Measurements from ENCODE around the gene PXDN.

PXDN gene

DNA sequence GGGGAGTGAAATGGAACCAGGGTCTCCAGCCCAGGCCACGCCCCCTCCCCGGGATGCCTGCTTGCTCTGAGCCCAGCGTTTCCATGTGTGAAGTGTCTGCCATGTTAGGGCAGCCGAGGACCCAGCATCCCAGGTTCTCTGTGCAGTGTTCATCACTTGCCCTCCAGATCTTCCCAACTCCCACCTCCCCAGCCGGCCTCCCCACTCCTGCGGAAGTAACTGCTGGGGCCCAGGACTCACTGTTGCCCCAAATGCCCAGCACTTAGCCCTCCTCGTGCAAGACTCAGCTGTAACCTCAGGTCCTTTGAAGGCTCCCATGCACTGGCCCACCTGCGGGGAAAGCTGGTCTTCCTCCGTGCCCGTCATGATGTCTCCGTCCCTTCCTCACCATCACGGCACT lies 9.7 kb upstream of the PXDN start:
- no peak overlapping the region for H3K27ac ChIP-seq (ENCODE audit: low read length)
- H3K36me3 ChIP-seq (ENCODE audit: control insufficient read depth, insufficient read depth, low read length): no peaks in the 10 kb centered on the region
- no peaks in the 10 kb centered on the region for H3K27me3 ChIP-seq (ENCODE audit: control insufficient read depth, insufficient read depth, low read length)
- no CpG with 5 or more reads among the region's 12 CpGs for WGBS (ENCODE audit: insufficient coverage, insufficient read length)
- DNase-seq (ENCODE audit: low read depth, low spot score): no peak
- peaks cover 3% of the 10 kb centered on the region; the same call in 1 of the 2 replicates for H3K4me1 ChIP-seq (ENCODE audit: control insufficient read depth, insufficient read depth, low read length)
- no peaks in the 10 kb centered on the region; the same call in 1 of the 2 replicates for H3K9me3 ChIP-seq (ENCODE audit: control insufficient read depth, insufficient read depth, low read length)
- no peak overlapping the region for H3K4me3 ChIP-seq (ENCODE audit: low read length)

DNA sequence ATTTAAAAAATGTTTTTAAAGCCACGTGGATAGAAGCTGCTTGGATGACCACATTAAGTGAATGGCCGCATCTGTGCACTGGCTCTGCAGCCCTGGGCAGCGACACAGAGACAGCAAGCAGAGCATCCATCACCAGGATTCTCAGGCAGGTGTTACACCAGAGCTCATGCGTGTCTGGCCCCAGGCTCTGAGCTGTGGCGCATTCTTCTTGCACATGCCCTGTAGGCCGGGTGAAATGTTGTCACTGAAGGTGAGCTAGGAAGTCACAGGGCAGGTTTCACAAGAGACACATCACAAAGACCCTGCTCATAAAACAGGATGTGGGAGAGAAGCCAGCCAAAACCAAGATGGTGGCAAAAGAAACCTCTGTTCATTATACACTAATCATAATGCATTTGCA lies 8.4 kb upstream of the PXDN start:
- H3K9me3 ChIP-seq (ENCODE audit: control insufficient read depth, insufficient read depth, low read length): no peaks in the 10 kb centered on the region; the same call in 1 of the 2 replicates
- no peak overlapping the region for H3K4me3 ChIP-seq (ENCODE audit: low read length)
- no peaks in the 10 kb centered on the region for H3K36me3 ChIP-seq (ENCODE audit: control insufficient read depth, insufficient read depth, low read length)
- WGBS (ENCODE audit: insufficient coverage, insufficient read length): no CpG with 5 or more reads among the region's 6 CpGs
- no peaks in the 10 kb centered on the region for H3K27me3 ChIP-seq (ENCODE audit: control insufficient read depth, insufficient read depth, low read length)
- no peak overlapping the region for H3K27ac ChIP-seq (ENCODE audit: low read length)
- peaks cover 3% of the 10 kb centered on the region; the same call in 1 of the 2 replicates for H3K4me1 ChIP-seq (ENCODE audit: control insufficient read depth, insufficient read depth, low read length)
- no peak for DNase-seq (ENCODE audit: low read depth, low spot score)

DNA sequence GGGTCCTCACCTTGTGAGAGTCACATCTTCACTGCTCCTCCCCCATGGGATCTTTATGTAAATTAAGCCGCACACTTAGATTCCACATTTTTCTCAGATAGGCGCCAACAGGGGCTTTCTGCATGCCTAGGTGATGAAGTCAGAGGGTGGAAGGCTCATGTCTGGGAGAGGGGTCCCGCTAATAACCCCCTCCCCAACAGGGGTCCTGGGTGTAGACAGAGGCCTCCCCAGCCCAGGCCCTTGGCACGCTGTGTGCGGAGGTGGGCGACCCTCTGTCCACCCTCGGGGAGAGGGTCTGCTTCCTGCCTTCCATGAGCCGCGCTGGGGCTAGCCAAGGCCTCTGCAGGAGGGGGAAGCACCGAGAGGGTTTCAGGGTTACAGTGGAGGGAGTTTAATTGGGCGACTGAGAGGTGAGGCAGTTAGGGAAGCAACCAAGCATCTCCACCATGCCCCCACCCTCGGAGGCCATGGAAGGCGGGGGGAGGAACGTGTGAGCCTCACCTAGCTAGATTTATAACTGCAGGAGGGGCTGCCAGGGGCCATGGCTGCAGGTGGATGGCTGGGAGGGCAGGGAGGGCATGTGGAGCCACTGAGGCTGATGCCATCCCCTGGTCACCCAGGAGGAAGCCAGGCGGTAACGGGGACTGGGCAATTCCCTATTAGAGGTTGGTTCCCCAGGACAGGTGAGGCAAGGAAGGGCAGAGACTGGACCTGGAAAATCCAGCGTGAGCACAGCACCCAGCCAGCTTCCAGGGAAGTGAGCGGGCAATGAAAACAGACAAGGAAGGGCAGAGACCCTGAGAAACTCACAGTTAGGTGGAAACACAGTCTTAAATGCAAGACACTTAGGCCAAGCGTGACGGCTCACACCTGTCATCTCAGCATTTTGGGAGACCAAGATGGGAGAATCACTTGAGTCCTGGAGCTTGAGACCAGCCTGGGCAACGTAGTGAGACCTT lies 7.7 kb upstream of the PXDN start:
- DNase-seq (ENCODE audit: low read depth, low spot score): no peak
- Histone ChIP-seq H3K27ac (ENCODE audit: low read length) (no peak overlapping the region), H3K4me1 (ENCODE audit: control insufficient read depth, insufficient read depth, low read length) (peaks cover 3% of the 10 kb centered on the region; the same call in 1 of the 2 replicates), H3K4me3 (ENCODE audit: low read length) (no peak overlapping the region), H3K9me3 (ENCODE audit: control insufficient read depth, insufficient read depth, low read length) (no peaks in the 10 kb centered on the region), H3K27me3 (ENCODE audit: control insufficient read depth, insufficient read depth, low read length) (no peaks in the 10 kb centered on the region), H3K36me3 (ENCODE audit: control insufficient read depth, insufficient read depth, low read length) (no peaks in the 10 kb centered on the region)
- no CpG with 5 or more reads among the region's 21 CpGs for WGBS (ENCODE audit: insufficient coverage, insufficient read length)

DNA sequence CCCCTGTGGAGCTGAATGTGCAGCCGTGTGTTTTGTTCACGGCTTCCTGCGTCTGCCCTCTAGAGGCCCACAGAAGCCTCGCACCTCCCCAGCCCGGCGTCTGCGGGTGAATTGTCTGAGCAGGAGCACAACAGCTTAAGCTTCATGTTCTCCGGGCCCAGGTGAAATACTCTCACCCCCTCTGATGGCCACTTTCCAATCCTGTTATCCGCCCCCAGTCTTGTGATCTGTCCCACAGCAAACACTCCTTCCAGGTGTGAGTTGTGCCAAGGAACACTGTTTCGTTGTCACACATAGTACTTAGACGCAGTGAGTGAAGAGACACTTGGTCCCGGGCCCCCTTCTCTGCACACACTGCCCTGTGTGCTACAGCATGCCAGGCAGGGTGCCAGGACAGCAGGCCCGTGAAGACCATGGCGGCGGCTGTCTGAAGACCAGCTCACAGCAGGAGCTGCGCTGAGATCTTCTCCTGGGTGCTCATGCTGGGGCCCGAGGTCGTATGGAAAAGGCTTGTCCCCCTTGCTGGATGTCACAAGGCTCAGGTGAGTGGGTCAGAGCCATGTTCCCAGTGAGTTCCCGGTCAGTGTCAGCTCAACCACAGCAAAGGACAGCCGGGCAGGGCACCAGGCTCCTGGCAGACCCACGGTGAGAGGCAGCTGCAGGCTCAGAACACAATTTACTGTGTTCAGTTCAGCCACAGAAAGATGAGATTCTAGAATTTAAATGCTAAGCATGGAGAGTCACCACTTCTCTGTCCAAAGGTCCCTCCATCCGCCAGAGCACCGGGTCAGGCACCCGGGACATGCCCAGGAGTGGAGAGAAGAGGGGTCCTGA lies 6.8 kb upstream of the PXDN start:
- no peak for DNase-seq (ENCODE audit: low read depth, low spot score)
- no peak overlapping the region for H3K4me3 ChIP-seq (ENCODE audit: low read length)
- H3K27ac ChIP-seq (ENCODE audit: low read length): no peak overlapping the region
- no peaks in the 10 kb centered on the region for H3K27me3 ChIP-seq (ENCODE audit: control insufficient read depth, insufficient read depth, low read length)
- no CpG with 5 or more reads among the region's 24 CpGs for WGBS (ENCODE audit: insufficient coverage, insufficient read length)
- H3K9me3 ChIP-seq (ENCODE audit: control insufficient read depth, insufficient read depth, low read length): no peaks in the 10 kb centered on the region
- H3K4me1 ChIP-seq (ENCODE audit: control insufficient read depth, insufficient read depth, low read length): peaks cover 3% of the 10 kb centered on the region; the same call in 1 of the 2 replicates
- no peaks in the 10 kb centered on the region; the same call in 1 of the 2 replicates for H3K36me3 ChIP-seq (ENCODE audit: control insufficient read depth, insufficient read depth, low read length)

DNA sequence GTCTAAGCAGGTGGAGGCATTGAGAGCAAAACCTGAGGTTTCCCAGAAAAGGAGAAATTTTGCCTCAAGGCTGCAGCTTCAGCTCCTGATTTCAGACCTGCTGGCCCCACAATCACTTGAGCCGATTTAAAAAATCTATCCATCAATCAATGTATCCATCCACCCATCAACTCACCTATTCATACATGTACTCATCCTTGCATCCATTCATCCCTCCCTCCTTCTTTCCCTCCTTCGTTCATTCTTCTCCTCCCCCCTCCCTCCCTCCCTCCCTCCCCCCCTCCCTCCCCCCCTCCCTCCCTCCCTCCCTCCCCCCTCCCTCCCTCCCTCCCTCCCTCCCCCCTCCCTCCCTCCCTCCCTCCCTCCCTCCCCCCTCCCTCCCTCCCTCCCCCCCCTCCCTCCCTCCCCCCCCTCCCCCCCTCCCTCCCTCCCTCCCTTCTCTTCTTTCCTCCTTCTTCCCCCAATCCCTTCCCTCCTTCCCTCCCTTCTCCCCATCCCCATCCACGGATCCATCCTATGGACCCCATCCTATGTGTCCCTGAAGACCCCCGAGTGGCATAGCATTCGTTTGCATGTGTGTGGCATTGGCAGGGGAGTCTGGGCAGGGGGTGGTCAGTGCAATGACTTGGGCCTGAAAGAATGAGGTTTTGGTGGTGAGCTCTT lies 6.1 kb upstream of the PXDN start:
- Histone ChIP-seq H3K27ac (ENCODE audit: low read length) (no peak overlapping the region), H3K9me3 (ENCODE audit: control insufficient read depth, insufficient read depth, low read length) (no peaks in the 10 kb centered on the region), H3K36me3 (ENCODE audit: control insufficient read depth, insufficient read depth, low read length) (no peaks in the 10 kb centered on the region; the same call in 1 of the 2 replicates), H3K4me3 (ENCODE audit: low read length) (no peak overlapping the region), H3K27me3 (ENCODE audit: control insufficient read depth, insufficient read depth, low read length) (no peaks in the 10 kb centered on the region), H3K4me1 (ENCODE audit: control insufficient read depth, insufficient read depth, low read length) (peaks cover 3% of the 10 kb centered on the region; the same call in 1 of the 2 replicates)
- WGBS (ENCODE audit: insufficient coverage, insufficient read length): 83% methylated on average over 1 of the region's 5 CpGs
- no peak for DNase-seq (ENCODE audit: low read depth, low spot score)

DNA sequence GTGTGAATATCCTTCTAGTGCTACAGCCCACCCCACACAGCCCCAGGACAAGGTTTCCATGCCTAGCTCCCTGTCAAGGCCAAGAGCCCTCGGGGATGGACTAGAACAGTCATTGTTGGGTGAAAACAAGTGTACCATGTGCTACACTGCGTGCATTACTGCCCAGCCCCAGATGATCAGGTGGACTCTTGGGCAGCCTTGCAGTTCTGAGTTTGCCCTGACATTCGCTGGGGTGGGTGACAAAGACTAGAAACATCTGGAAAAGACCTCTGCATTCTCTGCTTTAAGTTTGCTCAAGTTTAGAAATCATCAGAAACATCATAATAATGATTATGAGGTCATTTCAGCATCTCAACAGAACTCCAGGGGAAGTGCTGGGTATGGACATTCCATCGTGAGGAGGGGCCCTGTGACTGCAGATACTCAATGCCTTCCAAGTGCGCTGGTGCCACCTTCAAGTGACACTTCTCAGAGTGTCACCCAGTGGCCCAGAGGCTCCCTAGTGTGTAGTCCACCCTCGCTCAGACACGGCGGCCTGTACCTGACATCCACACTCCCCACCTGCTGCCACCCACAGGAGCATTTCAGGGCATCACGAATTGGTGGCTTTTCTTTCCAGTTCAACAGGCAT lies 5.3 kb upstream of the PXDN start:
- H3K36me3 ChIP-seq (ENCODE audit: control insufficient read depth, insufficient read depth, low read length): no peaks in the 10 kb centered on the region; the same call in 1 of the 2 replicates
- no peak overlapping the region for H3K4me3 ChIP-seq (ENCODE audit: low read length)
- no peaks in the 10 kb centered on the region for H3K9me3 ChIP-seq (ENCODE audit: control insufficient read depth, insufficient read depth, low read length)
- H3K4me1 ChIP-seq (ENCODE audit: control insufficient read depth, insufficient read depth, low read length): peaks cover 5% of the 10 kb centered on the region; the same call in 1 of the 2 replicates
- no peak for DNase-seq (ENCODE audit: low read depth, low spot score)
- no peaks in the 10 kb centered on the region for H3K27me3 ChIP-seq (ENCODE audit: control insufficient read depth, insufficient read depth, low read length)
- no peak overlapping the region for H3K27ac ChIP-seq (ENCODE audit: low read length)
- no CpG with 5 or more reads among the region's 9 CpGs for WGBS (ENCODE audit: insufficient coverage, insufficient read length)

DNA sequence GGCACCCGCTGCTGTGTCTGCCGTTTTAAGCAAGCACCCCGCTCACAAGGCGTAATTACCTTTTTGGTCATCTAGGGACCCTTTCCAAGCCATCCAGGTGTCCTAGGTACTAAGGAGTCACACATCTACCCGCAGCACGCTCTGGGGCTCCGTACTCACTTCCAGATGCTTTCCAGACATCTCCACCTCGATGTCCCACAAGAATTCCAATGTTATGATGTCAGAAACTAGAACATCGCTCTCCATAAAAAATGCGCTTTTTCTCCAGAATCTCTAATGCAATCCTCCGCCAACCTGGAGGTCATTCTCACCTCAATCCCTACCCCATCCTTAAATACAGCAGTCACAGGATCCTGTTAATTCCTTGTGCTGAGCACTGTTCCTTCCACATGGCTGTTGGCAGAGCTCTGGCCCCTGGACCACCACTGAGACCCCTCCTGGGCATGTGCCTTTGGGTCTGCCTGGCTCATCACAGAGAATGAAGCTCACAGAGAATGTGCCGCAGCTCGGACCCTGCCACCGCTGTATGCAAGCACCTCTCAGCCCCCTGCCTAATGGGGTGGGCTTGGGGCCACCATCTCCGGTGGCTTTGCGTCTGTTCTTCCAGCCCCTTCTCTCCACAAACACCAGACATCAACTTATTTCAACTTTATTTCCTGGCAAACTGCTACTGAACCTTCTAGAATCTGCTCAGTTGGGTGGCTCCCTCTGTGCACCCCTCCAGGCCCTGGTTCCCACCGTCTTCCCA lies 4.6 kb upstream of the PXDN start:
- no peak overlapping the region for H3K27ac ChIP-seq (ENCODE audit: low read length)
- no peaks in the 10 kb centered on the region; the same call in 1 of the 2 replicates for H3K36me3 ChIP-seq (ENCODE audit: control insufficient read depth, insufficient read depth, low read length)
- no CpG with 5 or more reads among the region's 17 CpGs for WGBS (ENCODE audit: insufficient coverage, insufficient read length)
- no peak overlapping the region for H3K4me3 ChIP-seq (ENCODE audit: low read length)
- peaks cover 5% of the 10 kb centered on the region; the same call in 1 of the 2 replicates for H3K4me1 ChIP-seq (ENCODE audit: control insufficient read depth, insufficient read depth, low read length)
- no peaks in the 10 kb centered on the region for H3K27me3 ChIP-seq (ENCODE audit: control insufficient read depth, insufficient read depth, low read length)
- H3K9me3 ChIP-seq (ENCODE audit: control insufficient read depth, insufficient read depth, low read length): no peaks in the 10 kb centered on the region
- DNase-seq (ENCODE audit: low read depth, low spot score): no peak

DNA sequence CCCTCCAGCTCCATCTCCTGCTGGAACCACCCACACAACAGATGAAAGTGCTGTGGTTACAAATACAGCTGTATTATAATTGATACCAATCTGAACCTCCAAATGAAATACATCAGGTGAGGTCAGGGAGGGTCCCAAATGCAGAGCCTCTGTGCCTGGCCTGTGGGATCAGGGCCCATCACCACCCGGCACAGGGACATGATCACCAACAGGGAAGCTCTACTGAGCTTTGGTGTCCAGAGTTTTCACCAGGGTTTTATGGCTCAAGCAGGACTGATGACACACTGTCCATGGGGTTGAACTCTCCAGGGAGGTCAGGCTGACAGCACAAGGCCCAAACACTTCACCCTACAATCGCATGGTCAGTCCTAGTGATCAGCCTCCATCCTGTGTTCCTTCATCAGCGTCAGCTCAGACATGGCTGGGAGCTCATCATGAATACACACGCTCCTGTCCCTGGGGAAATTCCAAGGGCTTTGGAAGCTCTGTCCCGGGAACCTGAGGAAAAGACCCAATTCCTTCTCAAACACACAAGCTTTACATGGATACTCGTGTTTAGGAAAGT lies 3.9 kb upstream of the PXDN start:
- H3K36me3 ChIP-seq (ENCODE audit: control insufficient read depth, insufficient read depth, low read length): no peaks in the 10 kb centered on the region; the same call in 1 of the 2 replicates
- H3K9me3 ChIP-seq (ENCODE audit: control insufficient read depth, insufficient read depth, low read length): no peaks in the 10 kb centered on the region
- no peaks in the 10 kb centered on the region for H3K27me3 ChIP-seq (ENCODE audit: control insufficient read depth, insufficient read depth, low read length)
- H3K27ac ChIP-seq (ENCODE audit: low read length): no peak overlapping the region
- H3K4me3 ChIP-seq (ENCODE audit: low read length): no peak overlapping the region
- WGBS (ENCODE audit: insufficient coverage, insufficient read length): no CpG with 5 or more reads among the region's 6 CpGs
- DNase-seq (ENCODE audit: low read depth, low spot score): no peak
- H3K4me1 ChIP-seq (ENCODE audit: control insufficient read depth, insufficient read depth, low read length): peaks cover 5% of the 10 kb centered on the region; the same call in 1 of the 2 replicates
